HG03060 (cell line): ENCODE measurements around the gene LFNG.

Source experiments
- ATAC-seq: cut with Tn5 transposase; IDR thresholded peaks from one replicate; pipeline ENCODE4 v1.9.1; 2021; ENCODE audit warnings: low read depth, moderate number of reproducible peaks; ENCODE audit not compliant: unreplicated experiment

LFNG gene

DNA sequence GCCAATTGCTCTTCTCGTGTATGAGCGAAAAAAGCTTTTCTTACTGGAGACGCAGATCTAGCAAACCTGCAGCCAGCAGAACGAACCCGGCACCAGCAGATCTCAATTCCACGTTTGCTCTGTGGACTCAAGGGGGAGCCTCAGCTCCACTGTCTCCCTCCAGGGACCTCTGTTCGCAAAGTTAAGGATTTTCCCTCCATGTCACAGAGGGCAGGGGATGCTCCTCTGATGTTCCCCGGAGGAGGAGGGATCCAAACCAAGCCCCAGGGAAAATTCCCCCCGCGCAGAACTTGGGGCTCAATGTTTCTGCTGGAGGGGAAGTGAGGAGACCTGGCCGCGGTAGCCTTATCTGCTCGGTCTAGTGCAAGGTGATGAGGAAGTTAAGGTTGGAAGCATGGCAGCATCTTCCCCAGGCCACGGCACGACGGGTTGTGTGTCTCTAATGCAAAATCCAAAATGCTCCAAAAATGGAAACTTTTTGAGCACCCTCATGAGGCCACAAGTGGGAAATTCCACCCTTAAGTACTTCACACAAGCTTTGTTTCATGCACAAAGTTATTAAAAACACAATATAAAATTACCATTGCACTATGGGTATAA is 48.2 kb downstream of the LFNG start:
- ATAC-seq, result no peak

DNA sequence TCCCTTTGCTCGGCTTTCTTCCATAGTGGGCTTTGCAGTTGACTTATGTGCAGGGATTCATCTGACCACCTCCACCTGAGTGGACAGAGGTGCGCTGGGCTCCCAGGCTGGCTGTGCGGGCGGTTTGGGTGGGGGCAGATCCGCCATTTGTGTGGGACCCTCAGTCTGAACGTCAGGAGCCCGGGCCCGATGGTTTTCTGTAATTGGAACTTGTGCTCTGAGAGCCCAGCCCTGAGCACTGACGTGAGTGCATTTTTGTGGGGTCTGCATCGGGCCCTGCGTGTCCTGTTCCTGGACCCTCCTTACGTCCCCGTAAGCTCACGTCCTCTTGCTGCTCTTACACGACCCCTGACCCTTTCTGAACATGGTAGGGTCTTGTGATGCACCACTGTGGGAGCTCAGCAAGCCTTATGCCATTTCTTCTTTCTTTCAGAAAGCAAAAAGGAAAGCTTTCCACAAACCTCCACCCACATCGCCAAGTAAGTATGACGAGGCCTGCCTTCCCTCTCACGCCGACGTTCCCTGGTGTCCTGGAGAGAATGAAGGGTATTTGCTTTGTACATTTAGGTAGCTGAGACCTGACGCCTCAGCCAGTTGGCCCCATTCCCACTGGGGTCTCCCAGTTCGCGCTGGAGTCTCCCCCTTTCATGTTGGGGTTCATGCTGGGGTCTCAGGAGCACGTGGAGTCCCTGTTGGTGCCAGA is 49.1 kb downstream of the LFNG start:
- ATAC-seq, result no peak

DNA sequence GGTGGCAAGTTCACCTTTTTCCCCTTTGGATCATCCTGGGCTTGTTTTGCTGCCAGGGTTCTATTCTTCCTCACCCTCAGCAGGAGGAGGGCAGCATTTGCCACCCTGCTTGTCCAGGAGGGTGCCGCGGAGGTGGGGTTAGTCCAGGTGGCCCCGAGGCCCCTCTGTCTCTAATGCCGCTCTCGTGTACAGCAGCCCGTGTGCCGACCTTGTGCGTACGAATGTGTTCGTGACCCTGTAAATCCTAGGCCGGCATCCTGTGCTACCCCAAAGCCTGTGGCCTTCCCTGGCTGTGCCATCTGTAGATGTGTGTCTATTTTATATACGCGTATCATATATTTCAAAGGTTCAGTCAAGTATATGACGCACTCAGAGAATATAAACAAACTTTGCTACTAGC is 49.8 kb downstream of the LFNG start:
- ATAC-seq, result no peak

DNA sequence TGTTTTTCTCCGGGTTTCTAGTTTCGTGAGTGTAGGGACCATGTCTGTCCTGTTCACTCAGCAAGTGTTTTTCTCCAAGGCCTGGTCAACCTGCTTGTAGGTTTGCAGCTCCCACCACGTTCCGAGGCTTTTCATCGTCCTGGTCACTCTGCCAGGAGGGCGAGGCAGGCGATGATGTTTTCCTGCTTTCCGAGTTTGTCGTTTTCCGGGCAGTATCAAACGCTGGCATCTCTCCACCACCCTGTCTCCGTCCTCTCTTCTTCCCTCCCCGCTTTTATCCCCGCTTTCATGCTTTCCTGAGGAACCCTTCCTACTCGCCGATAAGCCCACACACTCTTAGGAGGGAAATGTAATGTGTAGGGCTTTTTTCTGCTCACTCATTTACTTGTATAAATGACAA is 50.4 kb downstream of the LFNG start:
- no peak for ATAC-seq

DNA sequence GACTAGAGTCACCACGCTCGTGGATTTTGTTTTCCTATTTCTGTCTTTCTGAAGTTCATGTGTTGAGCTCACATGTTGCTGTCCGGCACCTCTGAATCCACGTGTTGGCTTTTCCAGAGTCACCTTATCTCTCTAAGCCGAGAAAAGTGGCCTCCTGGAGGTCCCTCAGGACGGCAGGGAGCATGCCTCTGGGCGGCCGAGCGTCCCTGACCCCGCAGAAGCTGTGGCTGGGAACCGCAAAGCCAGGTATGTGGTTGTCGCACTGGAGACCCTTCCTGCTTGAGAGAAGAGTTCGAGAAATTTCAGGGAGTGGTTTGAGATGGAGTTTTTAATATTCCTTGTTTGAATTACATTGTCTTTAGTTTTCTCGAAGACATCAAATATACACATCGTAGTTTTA is 51.8 kb downstream of the LFNG start:
- no peak for ATAC-seq

DNA sequence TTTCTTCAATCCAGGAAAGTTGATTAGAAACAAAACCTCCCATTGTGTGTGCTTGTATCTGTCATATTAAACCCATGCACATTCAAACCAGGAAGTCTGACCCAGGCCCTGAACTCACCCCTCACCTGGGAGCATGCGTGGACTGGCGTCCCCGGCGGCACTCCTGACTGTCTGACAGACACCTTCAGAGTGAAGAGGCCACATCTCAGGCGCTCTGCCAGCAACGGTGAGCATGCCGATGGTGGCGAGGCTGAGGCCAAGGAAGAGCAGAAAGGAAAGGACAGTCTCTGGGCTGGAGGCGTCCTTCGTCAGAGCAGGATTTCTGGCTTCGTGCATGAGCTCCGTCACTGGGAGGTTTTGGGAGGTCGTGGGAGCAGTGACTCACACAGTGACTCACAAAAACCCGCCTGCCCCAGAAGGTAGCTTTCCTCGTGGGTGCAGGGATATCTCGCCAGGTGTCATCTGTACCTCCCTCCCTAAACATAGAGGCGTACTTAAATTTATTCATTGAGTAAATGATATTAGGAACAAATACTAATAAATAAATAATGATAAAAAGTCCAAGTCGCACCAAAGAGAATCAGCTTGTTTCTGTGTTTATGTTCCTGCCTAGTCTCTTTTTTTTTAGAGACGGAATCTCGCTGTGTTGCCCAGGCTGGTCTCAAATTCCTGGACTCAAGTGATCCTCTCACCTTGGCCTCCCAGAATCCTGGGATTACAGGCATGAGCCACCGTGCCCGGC is 52.7 kb downstream of the LFNG start:
- ATAC-seq, result no peak

DNA sequence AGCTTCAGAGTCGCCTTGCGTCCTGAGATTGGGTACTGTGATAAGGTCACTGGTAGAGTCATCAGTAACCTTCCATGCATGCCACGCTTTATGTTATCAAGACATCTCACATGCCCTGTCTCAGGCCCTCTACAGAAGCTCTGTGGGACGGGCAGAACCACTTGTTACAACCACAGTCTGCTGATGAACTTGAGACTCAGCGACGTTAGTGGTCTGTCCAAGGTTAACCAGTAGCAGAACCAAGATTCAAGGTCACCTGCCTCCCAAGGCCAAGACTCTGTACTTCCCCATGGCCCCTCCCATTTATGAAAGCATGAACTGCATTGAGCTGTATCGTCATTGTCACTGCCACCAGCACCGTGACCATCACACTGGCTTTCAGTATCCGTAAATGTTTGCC is 54.2 kb downstream of the LFNG start:
- no peak for ATAC-seq

DNA sequence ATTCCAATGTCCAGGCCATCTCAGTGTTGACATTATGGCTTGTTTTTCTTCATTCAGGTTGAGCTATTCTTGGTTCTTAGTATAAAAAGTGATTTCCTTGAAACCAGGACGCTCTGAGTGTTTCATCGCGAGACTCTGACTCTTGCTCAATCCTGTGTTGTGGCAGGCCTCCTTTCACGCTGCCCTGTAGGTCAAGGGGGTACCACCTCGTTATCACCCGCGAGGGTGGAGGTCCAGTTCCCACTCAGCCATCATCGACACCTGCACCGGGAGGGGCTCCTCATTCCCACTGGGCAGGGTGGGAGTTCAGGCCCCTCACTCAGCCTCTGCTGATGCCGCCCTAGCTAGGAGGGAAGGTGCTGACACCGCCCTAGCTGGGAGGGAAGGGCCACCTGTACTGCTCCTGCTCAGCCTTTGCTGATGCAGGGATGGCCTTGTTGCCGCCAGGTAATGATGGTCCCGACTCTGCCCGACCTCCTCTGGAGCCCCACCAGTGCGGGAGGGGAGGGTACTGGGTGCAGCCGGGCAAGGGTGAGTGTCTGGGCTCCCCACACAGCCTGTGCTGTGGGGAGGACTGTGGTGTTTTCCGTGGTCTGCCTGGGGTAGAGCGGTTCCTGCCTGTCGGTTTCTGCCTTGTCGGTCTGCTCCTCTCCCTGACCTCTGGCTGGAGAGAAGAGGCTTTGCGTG is 55.6 kb downstream of the LFNG start:
- ATAC-seq, result no peak

DNA sequence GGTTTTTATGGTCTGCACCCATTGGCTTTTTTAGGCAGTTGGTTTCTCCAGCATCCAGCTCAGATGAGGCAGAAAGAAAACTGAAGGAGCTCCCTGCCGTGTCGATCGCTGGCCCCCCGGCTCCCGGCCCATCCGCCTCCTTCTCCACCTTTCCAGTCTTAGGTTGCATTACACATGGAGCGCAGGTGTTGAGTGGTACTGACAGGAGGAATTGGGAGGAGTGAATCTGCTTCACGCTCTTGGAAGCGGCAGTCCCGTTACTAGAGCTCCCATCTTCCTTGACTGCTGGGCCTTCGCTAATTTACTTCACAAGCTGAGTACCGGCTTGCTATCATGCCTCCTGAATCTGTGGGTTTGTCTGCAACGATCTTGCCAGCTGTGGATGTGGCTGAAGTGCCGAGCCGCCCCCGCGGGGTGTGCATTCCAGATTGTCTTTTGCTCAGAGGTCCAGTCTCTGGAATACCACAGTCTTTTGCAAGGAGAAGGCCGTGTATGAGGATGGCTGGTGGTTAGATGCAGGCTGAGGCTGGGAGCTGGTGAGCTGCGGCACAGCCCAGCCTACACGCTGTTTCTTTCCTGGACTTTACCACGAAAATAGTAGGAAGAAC is 56.3 kb downstream of the LFNG start:
- no peak for ATAC-seq

DNA sequence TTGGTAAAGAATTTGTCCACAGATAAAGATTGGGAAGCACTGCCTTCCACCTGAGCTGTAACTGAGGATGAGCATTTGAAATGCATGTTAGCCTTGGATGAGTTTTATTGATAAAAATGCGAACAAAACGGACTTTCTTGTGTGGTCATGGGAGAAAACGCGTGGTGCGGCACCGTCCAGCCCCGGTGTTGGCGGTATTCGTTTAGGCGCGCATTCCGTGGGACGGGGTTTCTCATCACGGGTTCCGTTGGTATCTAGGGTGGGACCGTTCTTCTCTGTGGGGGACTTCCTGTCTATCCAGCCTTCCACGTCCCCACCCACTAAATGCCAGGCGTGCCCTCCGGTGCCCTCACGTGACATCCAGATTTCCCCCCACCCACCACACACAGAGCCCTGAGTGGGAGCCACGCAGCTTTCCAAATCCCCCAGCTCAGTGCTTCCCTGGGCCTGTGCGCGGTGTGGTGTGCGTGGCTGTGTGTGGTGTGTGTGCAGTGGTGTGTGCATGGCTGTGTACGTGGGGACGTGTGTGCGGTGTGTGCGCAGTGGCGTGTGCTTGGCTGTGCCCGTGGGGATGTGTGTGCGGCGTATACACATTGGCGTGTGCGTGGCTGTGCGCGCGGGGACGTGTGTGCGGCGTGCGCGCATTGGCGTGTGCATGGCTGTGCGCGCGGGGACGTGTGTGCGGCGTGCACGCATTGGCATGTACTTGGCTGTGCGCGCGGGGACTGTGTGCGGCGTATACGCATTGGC is 57.3 kb downstream of the LFNG start:
- ATAC-seq, result no peak
